ENCODE data around the gene MTAP.

MTAP gene

GRCh38 chr9:21854594-21854993 lies 52.2 kb downstream of the MTAP start:
- TF ChIP-seq, protein P1, sequence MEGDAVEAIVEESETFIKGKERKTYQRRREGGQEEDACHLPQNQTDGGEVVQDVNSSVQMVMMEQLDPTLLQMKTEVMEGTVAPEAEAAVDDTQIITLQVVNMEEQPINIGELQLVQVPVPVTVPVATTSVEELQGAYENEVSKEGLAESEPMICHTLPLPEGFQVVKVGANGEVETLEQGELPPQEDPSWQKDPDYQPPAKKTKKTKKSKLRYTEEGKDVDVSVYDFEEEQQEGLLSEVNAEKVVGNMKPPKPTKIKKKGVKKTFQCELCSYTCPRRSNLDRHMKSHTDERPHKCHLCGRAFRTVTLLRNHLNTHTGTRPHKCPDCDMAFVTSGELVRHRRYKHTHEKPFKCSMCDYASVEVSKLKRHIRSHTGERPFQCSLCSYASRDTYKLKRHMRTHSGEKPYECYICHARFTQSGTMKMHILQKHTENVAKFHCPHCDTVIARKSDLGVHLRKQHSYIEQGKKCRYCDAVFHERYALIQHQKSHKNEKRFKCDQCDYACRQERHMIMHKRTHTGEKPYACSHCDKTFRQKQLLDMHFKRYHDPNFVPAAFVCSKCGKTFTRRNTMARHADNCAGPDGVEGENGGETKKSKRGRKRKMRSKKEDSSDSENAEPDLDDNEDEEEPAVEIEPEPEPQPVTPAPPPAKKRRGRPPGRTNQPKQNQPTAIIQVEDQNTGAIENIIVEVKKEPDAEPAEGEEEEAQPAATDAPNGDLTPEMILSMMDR (IDR thresholded peaks at IDR 0.05), result no peak
- Histone ChIP-seq H3K4me3 (no peak overlapping the region), H3K27ac (no peak overlapping the region)
- no peak for DNase-seq (ENCODE audit: low spot score)

GRCh38 chr9:21856301-21857094 lies 54.1 kb downstream of the MTAP start:
- TF ChIP-seq, protein P1 (IDR thresholded peaks at IDR 0.05), result no peak
- Histone ChIP-seq H3K27ac (no peak overlapping the region), H3K4me3 (no peak overlapping the region)
- DNase-seq (ENCODE audit: low spot score), result no peak

DNA sequence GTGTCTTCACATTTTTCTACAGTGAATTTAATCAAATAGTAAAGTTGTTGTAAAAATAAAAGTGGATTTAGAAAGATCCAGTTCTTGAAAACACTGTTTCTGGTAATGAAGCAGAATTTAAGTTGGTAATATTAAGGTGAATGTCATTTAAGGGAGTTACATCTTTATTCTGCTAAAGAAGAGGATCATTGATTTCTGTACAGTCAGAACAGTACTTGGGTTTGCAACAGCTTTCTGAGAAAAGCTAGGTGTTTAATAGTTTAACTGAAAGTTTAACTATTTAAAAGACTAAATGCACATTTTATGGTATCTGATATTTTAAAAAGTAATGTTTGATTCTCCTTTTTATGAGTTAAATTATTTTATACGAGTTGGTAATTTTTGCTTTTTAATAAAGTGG lies 60.4 kb downstream of the MTAP start:
- Histone ChIP-seq H3K4me3 (no peak overlapping the region), H3K27ac (no peak overlapping the region)
- no peak for DNase-seq (ENCODE audit: low spot score)
- TF ChIP-seq, protein P1 (IDR thresholded peaks at IDR 0.05), result no peak

DNA sequence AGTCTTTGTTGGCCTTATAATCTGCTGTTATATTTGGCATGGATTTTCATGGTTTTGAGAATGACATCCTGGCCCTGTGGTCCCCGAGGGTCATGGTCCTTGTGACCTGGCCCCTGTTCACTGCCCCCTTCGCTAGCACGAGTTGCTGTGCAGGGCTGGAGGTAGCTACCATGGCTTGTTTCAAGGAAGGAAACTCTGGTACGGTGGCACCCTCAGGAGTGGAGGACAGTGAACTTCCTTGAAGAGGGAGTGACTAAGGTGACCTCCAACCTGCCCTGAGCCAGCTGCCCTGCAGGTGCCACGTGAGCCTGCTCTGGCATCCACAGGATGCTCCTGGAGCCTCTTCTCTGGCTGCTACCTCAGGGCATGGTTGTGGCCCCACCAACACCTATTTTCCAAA lies 62.1 kb downstream of the MTAP start:
- no peak overlapping the region for H3K27ac ChIP-seq
- H3K4me3 ChIP-seq, result no peak overlapping the region
- no peak for DNase-seq (ENCODE audit: low spot score)
- TF ChIP-seq, protein P1 (IDR thresholded peaks at IDR 0.05), result no peak

GRCh38 chr9:21866302-21866701 lies 63.9 kb downstream of the MTAP start:
- TF ChIP-seq, protein P1 (IDR thresholded peaks at IDR 0.05), result no peak
- Histone ChIP-seq H3K27ac (no peak overlapping the region), H3K4me3 (no peak overlapping the region)
- no peak for DNase-seq (ENCODE audit: low spot score)

- DNase-seq (ENCODE audit: low spot score), result no peak
- Histone ChIP-seq H3K27ac (no peak overlapping the region), H3K4me3 (no peak overlapping the region)
- TF ChIP-seq, protein P1 (IDR thresholded peaks at IDR 0.05), result no peak
These were observed 69.0 kb downstream of the MTAP start for GRCh38 chr9:21871256-21871975.

DNA sequence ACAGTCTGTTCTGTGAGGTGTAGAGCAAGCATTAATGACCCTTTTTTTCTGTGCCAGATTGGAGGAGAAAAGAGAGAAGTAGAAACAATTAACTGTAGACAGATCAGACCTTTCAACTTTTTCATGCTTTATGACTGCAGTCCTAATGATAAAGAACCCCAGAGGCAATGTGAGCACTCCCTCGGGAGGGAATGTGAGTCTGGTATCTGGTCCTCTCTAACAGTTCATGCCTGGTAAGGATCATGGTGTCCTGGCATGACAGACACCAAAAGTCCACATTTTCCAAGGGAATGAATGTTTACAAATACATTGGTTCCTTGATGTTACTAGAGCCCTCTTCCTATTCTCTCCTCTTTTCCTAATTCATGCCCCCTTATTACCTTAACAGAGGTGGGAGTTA lies 70.3 kb downstream of the MTAP start:
- no peak overlapping the region for H3K27ac ChIP-seq
- H3K4me3 ChIP-seq, result no peak overlapping the region
- DNase-seq (ENCODE audit: low spot score), result no peak
- TF ChIP-seq, protein P1 (IDR thresholded peaks at IDR 0.05), result no peak

Data from coronary artery (tissue), 2 donors.